ENCODE results near the gene INTS12.

Gene INTS12

DNA sequence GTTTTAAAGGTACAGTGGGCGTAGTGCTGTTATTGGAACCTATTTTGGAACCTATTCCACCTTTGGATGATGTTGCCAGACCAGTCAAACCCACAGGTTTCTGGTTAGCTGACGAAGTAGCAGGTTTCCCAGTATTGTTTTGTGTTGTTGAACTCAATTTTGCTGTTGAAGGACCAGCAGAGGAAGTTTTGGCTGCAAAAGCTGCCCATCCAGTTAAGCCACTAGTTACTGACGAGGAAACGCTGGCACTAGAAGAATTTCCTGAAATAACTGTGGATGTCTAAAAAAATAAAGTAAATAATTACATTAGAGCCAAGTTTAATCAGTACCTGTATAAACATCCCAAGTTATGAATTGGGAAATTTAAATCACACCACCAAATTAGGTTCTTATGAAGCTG, 25.5 kb downstream of the INTS12 start:
- DNase-seq (ENCODE audit: low spot score): no peak

DNA sequence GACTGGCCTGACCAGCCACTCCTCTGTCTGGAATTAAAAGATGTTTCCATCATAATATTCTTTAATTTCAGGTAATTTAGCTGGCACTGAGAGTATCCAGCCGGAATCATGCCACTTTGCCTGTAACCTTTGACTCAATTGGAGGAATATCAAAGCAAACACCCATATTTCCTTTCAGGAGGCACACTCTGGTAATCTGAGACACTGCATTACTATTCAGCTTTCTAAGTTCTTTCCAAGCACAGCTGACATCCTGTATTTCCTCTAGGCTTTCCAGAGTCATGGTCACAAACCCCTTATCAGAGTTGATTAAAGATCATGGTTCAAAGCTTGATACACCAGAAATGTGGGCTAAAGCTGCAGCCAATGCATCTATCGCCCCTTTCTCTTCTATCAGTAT, 29.3 kb downstream of the INTS12 start:
- no peak for DNase-seq (ENCODE audit: low spot score)

DNA sequence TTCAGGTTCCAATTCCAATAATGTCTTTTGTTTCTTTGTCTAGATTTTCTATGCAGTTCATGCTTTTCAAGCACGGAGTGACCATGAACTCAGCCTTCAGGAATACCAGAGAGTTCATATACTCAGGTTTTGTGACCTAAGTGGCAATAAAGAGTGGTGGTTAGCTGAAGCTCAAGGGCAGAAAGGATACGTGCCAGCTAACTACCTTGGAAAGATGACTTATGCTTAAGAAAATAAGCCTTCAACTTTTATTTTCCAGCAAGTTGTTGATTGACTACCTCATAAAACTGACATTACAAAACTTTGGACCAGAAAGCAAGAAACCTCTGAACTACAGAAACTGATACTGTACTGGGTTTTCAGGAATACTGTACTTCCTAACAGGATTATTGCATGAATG, 30.8 kb downstream of the INTS12 start:
- no peak for DNase-seq (ENCODE audit: low spot score)

DNA sequence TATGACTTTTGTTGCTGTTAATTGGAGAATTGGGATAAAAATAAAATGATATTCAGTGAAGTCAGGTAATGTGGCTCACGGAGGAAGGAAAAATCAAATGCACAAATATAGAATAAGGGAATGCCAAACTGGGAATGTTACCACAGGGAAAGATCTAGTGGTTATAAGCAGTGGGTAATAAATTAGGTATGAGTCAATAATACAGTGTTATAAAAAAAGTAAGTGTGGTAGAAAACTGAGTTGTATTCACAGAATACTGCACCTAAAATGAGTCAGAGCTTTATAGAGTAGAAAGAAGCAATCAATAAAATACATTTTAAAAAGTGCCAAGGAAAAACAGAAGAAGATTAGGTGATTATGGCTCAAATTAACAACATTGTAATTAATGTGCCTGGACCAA, 34.5 kb downstream of the INTS12 start:
- DNase-seq (ENCODE audit: low spot score): no peak

- DNase-seq (ENCODE audit: low spot score): no peak
These were observed 37.2 kb downstream of the INTS12 start for GRCh38 chr4:105671301-105671700.

GRCh38 chr4:105670684-105671083, 37.8 kb downstream of the INTS12 start:
- no peak for DNase-seq (ENCODE audit: low spot score)

DNA sequence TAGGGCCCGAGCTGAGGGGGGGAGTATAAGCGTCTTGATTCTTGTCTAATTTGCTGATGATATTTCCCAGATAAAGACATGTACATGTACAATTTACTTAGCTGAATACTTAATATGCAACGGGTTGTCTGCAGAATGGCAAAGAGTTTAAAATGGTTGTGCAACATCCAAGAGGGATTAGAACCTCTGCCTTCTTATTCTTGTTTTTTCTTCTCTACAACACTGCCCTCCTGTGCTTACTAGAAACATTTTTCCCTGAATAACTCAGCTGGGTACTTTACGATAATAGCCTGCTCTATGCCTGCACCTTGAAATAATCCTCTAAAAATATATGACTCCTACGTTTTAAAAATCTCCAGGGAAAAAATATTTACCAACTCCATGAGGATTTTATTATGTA, 41.8 kb downstream of the INTS12 start:
- DNase-seq (ENCODE audit: low spot score): no peak

- no peak for DNase-seq (ENCODE audit: low spot score)
These were observed 45.4 kb downstream of the INTS12 start for GRCh38 chr4:105662935-105663675.

GRCh38 chr4:105661028-105661427, 47.5 kb downstream of the INTS12 start:
- no peak for DNase-seq (ENCODE audit: low spot score)

GRCh38 chr4:105659190-105659589, 49.3 kb downstream of the INTS12 start:
- no peak for DNase-seq (ENCODE audit: low spot score)

GRCh38 chr4:105657117-105657765, 51.2 kb downstream of the INTS12 start:
- DNase-seq (ENCODE audit: low spot score): no peak

DNA sequence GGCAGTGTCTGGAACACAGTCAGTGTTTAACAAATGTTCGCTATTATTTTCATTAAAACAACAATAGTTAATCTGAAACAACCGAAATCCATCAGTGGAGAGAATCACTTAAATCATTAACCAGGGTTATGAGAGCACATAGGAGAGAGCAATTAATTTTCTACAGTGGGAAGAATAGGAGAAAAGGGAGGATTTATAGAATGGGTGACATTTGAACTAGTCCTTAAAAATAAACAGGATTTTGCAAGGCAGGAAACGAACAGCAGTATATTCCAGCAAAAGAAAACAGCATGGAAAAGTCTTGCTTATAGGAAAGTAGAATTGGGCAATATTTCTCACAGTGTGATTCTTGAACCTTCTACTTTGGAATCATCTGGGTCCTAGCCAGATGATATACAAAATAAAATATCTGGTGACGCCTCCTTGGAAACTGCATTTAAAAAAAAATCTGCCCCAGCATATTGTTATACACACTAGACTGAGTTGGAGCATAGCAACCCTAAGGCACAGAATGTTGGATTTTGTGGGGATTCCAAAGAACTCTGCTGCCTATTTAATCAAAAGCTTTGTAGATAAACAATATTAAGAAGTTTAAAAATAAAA, 56.1 kb downstream of the INTS12 start:
- no peak for DNase-seq (ENCODE audit: low spot score)

DNA sequence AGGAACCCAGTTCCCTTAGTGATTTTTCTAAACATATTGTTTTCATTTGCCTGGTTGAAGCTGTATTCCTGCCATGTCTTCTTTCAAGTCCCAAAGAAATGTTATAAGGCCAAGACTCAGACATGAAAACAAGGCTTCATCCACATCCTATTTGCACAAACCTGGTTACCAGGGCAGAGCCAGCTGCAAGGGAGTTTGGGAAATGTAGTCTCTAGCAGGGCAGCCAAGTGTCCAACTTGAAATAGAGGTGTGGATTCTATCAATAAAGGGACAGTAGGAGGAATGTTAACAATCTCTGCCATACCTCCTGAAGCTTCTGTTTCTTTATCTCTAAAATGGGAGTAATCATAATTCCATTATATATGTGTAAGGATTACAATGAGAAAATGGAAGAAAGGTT, 56.6 kb downstream of the INTS12 start:
- no peak for DNase-seq (ENCODE audit: low spot score)

- no peak for DNase-seq (ENCODE audit: low spot score)
These were observed 58.3 kb downstream of the INTS12 start for GRCh38 chr4:105650190-105650589.

GRCh38 chr4:105645440-105645839, 63.0 kb downstream of the INTS12 start:
- no peak for DNase-seq (ENCODE audit: low spot score)

GRCh38 chr4:105644257-105644656, 64.2 kb downstream of the INTS12 start:
- no peak for DNase-seq (ENCODE audit: low spot score)

DNA sequence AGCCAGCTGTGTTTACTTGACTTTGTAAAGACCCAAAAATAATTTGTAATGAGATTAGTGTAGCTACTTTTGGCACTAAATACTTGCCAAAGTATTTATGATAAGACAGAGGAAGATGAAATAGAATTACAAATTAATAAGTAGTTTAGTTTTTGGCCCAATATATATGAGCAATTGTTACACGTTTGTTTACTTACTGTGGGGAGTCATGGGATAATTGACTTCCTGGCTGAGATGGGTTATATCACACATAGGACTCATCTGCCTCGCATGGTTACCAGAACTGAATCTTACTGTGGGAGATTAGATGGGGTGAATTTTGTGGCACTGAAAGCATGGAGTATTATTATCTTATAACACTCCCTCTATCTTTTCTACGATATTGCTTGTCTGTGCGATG, 66.6 kb downstream of the INTS12 start:
- DNase-seq (ENCODE audit: low spot score): no peak

- no peak for DNase-seq (ENCODE audit: low spot score)
These were observed 70.9 kb downstream of the INTS12 start for GRCh38 chr4:105637408-105638176.

DNA sequence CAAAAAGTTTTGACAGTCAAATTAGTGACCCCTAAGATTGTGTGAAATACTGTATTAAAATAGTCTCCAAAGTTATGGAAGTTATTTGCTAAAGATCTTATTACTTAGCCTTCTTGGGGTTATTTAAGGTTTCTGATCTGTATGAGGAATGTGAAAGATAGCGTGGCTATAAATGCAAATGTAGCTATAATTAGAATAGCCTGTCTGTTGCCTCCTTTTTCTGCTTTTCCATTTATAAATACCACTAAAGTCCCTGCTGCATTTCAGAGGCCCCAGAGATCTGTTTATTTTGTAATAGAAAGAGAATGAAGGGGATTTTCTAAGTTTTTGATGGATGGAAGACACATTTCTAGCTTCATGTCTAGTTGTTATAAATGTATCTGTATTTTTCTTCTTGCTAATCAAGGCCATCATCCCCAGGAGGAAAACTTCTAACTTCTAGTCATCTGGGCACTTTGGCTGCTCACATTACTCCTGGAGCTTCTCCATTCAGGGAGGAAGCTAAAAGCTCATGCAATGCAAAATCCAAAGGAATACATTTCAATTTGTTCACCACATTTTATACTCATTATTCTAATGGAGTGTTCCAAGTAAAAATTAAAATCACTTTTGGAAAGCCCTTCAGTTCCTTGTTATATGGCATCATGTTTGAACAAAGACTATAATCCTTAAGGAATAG, 73.9 kb downstream of the INTS12 start:
- no peak for DNase-seq (ENCODE audit: low spot score)

DNA sequence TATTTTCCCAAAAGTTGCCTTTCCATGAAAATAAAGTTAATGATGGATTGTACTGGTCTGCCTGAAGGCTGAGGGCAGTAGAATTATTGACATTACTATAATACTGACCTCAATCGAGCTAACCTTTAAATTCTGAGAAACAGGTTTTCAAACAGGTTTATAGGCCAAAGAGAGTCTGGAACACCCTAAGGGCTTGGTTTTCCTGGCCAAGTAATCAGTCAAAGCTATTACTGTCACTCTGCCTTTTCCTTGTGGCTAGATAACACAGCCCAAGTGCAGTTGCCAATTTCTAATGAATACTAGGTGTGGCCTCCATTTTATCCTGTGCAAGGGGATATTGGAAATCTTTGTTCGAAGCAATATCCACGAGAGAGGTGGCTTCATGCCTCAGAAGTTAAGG, 75.2 kb downstream of the INTS12 start:
- no peak for DNase-seq (ENCODE audit: low spot score)
